ENCODE results near the gene THOC7. TPM values are rescaled to one million over a fixed set of nuclear protein-coding genes. Genes with fewer than 3 reads are reported as not detected.

The THOC7 gene
- total and polyA plus RNA-seq, 12 donors, result 71.3 to 204 (median 79.4) TPM

- ATAC-seq (no peak), DNase-seq (no peak)
- intact Hi-C loops (cut with DNase I), result no loop called here
- 93 to 99% methylated on average over 2 of the region's 2 CpGs for WGBS, 2 donors
- Histone ChIP-seq H3K4me1 (no peaks in the 10 kb centered on the region), H3K4me3 (no peak overlapping the region), H3K27me3 (peaks cover 0 to 3% (median 0%) of the 10 kb centered on the region in 7 donors), H3K36me3 (no peaks in the 10 kb centered on the region), H3K9me3 (no peaks in the 10 kb centered on the region), H3K27ac (no peak overlapping the region)
- no peak for TF ChIP-seq CTCF (IDR thresholded peaks at IDR 0.05)
These were observed 65.1 kb downstream of the THOC7 start for GRCh38 chr3:63798544-63798943.

GRCh38 chr3:63795438-63795837, 68.2 kb downstream of the THOC7 start:
- Histone ChIP-seq H3K4me1 (no peaks in the 10 kb centered on the region), H3K9me3 (no peaks in the 10 kb centered on the region), H3K36me3 (no peaks in the 10 kb centered on the region), H3K27ac (no peak overlapping the region), H3K27me3 (peaks cover 0 to 6% (median 0%) of the 10 kb centered on the region in 7 donors), H3K4me3 (no peak overlapping the region)
- no peak for TF ChIP-seq CTCF (IDR thresholded peaks at IDR 0.05)
- ATAC-seq (no peak), DNase-seq (no peak)
- 82 to 86% methylated on average over 6 of the region's 6 CpGs for WGBS, 2 donors
- intact Hi-C loops (cut with DNase I), result no loop called here

GRCh38 chr3:63791974-63792373, 71.6 kb downstream of the THOC7 start:
- TF ChIP-seq CTCF (IDR thresholded peaks at IDR 0.05), result peak in 6 of 9 donors; percentile 13 to 49 (median 36)
- Histone ChIP-seq H3K36me3 (no peaks in the 10 kb centered on the region), H3K4me1 (no peaks in the 10 kb centered on the region), H3K4me3 (no peak overlapping the region), H3K27me3 (peaks cover 0 to 10% (median 4%) of the 10 kb centered on the region in 7 donors), H3K9me3 (no peaks in the 10 kb centered on the region), H3K27ac (no peak overlapping the region)
- intact Hi-C loops (cut with DNase I), result no loop called here
- WGBS, 2 donors, result 5 to 13% methylated on average over 1 of the region's 1 CpG
- no peak for ATAC-seq
- DNase-seq, result no peak

Other genes with a start within 250 kb of the THOC7 start
- not detected for gene SNTN, start 211.1 kb downstream of the THOC7 start, total RNA-seq
- gene SNTN, start 211.1 kb downstream of the THOC7 start, polyA plus RNA-seq, result not detected
- gene C3orf49, start 44.5 kb downstream of the THOC7 start, total RNA-seq, result not detected
- not detected for gene C3orf49, start 44.5 kb downstream of the THOC7 start, polyA plus RNA-seq
- 10 to 100 TPM; 13.3 to 31.0 (median 22.4) TPM for gene ATXN7, start 62 bp upstream of the THOC7 start, total RNA-seq
- 1 to 10 TPM; 1.7 to 5.0 TPM for gene ATXN7, start 62 bp upstream of the THOC7 start, polyA plus RNA-seq
- gene SCAANT1, start 48.6 kb upstream of the THOC7 start, total RNA-seq, result not detected
- gene SCAANT1, start 48.6 kb upstream of the THOC7 start, polyA plus RNA-seq, result not detected
- 100 to 1,000 TPM in 1 of 10 donors, 10 to 100 TPM in 9; 76.6 to 103 (median 87.5) TPM for gene PSMD6, start 159.7 kb upstream of the THOC7 start, total RNA-seq
- 10 to 100 TPM; 39.0 to 85.3 TPM for gene PSMD6, start 159.7 kb upstream of the THOC7 start, polyA plus RNA-seq